Stimulated activated CD4-positive, alpha-beta T cell treated with anti-CD3 and anti-CD28 coated beads, Interleukin-2, amount 100 ng/mL, for 4 hours (primary cell): ENCODE measurements around the gene TMEM238.
"Not testable (repeated sequence)": the region's sequence is repeated elsewhere in the genome, so short reads cannot be mapped to it uniquely, and the experiment has no call there.

Experiments
- DNase-seq: peaks from one replicate; pipeline ENCODE4 v3.0.0-alpha.2; 2020; ENCODE audit warnings: low read depth

TMEM238 gene, protein sequence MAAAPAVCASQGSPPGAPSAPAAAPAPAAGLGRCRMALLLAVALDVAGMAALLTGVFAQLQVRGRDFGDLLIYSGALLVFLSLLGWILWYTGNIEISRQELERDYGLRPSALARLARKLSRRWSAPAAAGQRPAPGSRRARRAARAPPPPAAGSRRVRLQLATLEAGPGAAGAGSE

GRCh38 chr19:55384131-55384919 is at the start of gene TMEM238:
Gene TMEM238 (minus strand): TSS chr19:55384292. CDS start chr19:55384259, 33 bp downstream.
- no peak for DNase-seq

DNA sequence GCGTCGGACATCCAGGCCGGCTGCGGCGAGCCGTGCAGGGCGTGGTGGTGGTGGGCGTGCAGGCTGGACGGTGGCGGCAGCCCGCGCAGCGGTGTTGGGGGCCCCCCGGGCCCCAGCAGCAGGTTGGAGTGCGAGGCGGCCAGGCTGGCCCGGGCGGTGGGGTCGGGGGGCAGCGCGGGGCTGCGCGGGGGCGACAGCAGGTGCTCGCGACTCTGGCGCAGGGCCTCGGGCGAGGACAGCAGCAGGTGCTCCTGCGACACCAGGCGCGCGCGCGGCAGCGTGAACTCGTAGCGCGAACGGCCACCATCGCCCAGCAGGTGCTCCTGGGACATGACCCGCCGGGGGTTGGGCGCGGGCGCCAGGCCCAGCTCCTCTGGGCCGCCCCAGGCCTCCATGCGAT is 49.2 kb upstream of the TMEM238 start:
- DNase-seq: no peak

- DNase-seq: no peak
Measured at GRCh38 chr19:55432241-55432959, 48.3 kb upstream of the TMEM238 start.

- DNase-seq: no peak
Measured at GRCh38 chr19:55431183-55431582, 47.1 kb upstream of the TMEM238 start.

DNA sequence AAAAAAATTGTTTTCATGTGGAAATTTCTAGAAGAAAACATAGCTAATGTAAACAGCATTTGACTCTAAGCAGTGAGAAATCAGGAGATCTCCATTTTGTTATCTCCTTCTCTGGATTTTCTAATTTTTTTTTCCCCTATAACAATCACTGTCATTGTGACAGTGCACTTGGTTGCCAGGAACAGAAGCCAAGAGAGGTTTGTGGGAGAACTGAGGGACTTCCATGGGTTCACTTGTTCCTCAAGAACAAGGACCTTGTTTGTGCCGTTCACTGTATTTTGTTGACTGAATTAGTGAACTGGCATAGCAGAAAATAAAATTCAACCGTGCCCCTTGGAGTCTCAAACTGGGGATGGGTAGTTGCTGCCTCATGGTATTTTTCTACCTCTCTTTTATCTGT is 42.0 kb upstream of the TMEM238 start:
- no peak for DNase-seq

DNA sequence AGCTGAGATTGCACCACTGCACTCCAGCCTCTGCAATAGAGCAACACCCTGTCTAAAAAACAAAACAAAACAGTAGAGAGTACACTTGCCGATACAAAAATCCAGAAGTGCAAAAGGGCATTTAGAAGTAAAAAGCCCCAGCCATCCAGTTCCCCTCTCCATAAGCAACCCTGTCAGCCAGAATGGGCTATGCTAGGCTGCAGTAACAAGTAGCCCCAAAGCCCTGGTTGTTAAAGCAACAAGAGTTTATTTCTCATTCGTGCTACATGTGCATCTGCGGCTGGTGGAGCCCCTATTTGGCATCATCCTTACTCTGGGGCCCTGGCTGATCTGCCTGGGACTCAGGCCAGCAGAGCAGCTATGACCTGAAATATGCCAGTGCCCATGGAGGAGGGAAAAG is 40.4 kb upstream of the TMEM238 start:
- no peak for DNase-seq

DNA sequence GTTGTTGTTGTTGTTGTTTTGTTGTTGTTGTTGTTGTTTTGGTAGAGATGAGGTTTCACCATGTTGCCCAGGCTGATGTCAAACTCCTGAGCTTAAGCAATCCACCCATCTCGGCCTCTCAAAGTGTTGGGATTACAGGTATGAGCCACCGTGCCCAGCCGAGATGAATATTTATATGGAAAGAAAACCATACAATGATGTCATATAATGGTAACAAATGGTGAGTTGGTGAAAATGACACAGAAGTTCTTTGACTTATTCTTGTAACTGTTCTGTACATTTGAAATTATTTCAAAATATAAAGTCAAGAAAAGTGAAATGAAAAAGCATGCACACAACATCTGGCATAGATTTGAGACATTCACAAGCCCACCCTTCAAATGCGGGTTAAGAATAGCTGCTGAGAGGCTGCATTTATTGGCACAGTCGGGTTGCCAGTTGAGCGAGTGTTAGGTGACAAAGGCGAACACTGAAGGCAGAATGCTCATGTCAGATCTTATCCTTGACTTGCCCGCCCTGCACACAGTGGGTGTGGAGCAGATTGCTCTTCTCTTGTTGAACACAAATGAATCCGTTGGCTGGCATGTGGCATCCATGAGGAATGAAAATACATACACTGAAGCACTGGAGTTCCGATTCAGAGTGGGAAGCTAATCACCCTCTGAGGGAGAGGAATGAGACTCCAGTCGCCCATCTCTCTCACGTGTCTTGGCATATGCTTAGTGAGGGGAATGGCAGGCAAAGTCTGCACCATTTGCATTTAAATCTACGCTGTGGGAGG is 39.3 kb upstream of the TMEM238 start:
- DNase-seq: no peak

DNA sequence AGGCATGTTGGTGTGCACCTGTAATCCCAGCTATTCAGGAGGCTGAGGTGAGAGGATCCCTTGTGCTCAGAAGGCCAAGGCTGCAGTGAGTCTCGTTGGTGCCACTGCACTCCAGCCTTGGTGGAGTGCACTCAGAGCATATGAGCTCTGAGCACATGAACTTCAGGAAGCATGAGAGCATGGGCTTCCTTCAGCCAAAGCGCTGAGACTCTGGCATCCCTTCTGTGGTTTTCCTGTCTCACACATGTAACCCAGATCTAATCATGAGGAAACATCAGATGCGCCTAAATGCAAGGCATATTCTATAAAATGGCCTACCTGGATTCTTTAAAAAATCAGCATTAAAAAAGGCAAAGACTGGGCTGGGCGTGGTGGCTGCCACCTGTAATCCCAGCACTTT is 37.2 kb upstream of the TMEM238 start:
- DNase-seq: not testable (repeated sequence)

- DNase-seq: no peak
Measured at GRCh38 chr19:55419624-55420236, 35.6 kb upstream of the TMEM238 start.

GRCh38 chr19:55419103-55419502 is 35.0 kb upstream of the TMEM238 start:
- DNase-seq: no peak

DNA sequence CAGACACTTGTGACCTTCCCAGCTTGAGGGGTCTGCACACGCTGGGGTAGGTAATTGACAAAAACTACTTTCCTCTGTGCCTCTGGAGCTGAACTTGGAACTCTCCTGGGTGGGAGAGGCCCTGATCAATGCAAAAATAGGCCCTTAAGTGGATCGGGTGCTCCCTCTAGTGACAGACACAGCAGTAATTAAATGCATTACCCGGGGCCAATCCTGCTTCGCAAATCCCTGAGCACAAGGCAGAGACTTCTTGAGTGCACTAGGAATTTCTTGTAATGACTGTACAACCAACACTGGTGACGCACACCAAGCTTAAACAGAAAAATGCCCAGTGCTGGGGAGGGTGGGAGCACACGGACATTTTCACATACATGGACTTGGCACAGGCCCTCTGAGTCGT is 34.1 kb upstream of the TMEM238 start:
- peak; percentile 32 for DNase-seq

GRCh38 chr19:55410168-55410567 is 26.1 kb upstream of the TMEM238 start:
- DNase-seq: no peak

- DNase-seq: not testable (repeated sequence)
Measured at GRCh38 chr19:55409179-55409578, 25.1 kb upstream of the TMEM238 start.

- DNase-seq: no peak
Measured at GRCh38 chr19:55408533-55408872, 24.4 kb upstream of the TMEM238 start.

GRCh38 chr19:55407800-55408532 is 23.9 kb upstream of the TMEM238 start:
- peak; percentile 95 for DNase-seq

GRCh38 chr19:55407550-55407799 is 23.4 kb upstream of the TMEM238 start, which contains the start of gene UBE2S:
Gene UBE2S (minus strand): TSS chr19:55407788. CDS start chr19:55407589, 199 bp downstream.
- DNase-seq: not testable (repeated sequence)

- DNase-seq: no peak
Measured at GRCh38 chr19:55406826-55407549, 22.9 kb upstream of the TMEM238 start.

DNA sequence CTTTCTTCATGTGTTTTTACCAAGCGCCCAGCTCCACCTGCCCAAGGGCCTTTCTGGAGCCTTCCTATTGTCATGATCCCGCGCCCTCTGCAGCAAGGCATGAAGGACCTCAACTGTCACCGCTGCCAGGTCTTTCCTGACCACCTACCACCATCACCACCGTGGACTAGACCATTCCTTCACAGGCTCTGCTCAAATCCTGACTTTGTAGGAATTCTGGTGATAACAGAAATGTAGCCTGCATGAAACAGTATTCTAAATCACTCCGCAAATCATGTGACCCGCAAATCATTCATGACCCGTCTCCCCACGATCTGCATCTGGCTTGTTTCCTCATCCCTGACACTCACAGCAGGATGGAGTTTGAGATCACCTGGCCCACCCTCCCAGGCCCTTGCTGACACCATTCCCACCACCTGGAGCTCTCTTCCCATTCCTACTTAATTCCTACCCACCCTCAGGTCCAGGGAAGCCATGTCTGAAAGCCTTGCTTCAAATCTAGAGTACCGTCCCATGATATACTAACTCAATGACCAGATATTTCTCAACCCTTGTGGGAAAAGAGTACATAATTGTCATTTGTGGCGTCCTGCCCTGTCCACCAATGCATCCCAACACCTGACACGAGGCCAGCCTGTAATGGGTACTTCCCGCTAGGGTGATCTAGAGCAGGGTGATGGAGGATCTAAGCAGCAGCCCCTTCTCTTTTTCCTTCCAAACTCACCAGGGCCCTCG is 22.2 kb upstream of the TMEM238 start:
- DNase-seq: no peak

- DNase-seq: no peak
Measured at GRCh38 chr19:55405638-55406037, 21.5 kb upstream of the TMEM238 start.

DNA sequence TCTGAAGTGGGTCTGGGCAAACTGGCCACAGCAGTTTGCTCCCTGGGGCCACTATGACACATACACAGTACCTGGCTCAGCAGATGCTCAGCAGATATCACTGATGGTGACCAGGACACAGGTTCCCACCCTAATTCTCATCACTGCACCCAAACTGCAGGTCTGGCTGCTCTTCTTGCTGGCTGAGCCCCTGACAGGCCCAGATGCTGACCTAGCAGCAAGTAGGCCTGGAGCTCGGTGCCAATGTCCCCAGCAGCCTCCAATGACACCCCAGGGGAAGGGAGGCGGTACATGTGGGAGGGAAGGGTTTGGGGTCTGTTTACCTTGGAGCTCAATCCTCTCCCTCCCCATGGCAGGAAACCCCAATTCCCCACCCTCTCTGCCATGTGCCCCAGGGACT is 18.4 kb upstream of the TMEM238 start:
- no peak for DNase-seq
